NCI-H748 treated with DMSO at 0.1 percent for 48 hours (cell line): ENCODE results near the gene TMEM8B.
A peak's percentile ranks its signal among the peaks of the same experiment; 100 is the strongest.
"Not testable (repeated sequence)": the region's sequence is repeated elsewhere in the genome, so short reads cannot be mapped to it uniquely, and the experiment has no call there.

Experiments
- DNase-seq: peaks from one replicate; lab custom pipeline; 2025; lab: John Stamatoyannopoulos, UW

The TMEM8B gene

DNA sequence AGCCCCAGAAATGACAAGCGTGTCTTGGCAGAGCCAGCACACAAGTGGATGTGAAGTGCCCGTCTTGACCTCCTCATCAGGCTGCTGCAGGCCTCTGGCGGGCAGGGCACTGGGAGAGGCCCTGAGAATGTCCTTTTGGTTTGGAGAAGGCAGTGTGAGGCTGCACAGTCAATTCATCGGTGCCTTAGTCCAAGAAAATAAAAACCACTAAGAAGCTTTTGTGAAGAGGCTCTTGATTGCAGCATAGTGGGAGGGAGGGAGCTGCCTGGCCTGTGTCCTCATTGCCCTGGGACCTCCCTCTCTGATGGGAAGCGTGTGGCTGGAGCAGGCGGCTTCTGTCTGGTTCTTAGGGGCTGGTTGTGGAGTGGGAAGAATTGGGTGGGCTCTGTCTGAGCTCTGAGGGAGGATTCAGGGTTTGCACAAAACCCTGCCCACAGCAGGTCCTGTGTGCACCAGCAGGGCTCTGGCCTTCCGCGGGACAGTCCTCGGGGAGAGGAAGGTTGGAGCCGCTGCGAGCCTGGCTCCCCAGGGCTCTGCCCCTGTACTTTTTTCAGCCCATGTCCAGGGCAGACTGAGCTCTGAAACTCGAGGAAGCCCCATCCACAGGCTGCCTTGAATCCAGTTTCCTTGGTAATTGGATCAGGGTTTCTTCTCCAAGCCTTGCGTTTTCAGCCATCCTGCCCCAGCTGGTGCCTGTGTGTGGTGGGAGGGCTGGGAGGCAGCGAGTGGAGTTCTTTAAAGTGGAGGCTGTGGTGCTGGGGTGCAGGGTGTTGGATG is 78.1 kb downstream of the TMEM8B start:
- no peak for DNase-seq

GRCh38 chr9:35907711-35908503 is 78.9 kb downstream of the TMEM8B start:
- no peak for DNase-seq

DNA sequence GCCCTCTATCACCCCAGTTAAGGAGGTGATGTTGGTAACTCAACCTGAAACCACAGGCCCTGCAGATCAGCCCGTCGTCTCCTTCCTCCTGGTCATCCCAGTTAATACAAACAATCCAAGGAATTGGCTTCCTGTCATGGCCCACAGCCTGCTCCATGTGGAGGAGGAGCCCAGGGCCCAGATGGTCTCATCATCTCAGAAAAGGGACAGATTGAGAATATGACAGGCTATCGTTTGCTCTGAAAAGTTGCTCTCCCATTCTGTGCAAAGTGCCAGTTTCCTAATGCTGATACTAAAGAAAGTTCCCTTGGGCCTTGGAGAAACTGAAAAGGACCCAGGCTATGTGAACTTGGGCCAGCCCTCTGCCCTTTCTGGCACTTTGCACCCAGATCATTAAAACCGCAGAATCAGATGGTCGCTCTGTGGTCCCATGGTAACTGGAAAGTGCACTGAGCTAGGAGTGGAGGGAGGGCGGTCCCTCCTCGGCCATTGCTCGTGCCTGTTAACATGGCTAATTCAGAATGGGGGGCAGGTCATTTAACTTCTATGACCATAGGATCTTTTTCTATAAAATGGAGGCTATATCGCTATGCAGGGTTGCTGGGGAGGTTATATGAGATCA is 79.6 kb downstream of the TMEM8B start:
- DNase-seq, result no peak

DNA sequence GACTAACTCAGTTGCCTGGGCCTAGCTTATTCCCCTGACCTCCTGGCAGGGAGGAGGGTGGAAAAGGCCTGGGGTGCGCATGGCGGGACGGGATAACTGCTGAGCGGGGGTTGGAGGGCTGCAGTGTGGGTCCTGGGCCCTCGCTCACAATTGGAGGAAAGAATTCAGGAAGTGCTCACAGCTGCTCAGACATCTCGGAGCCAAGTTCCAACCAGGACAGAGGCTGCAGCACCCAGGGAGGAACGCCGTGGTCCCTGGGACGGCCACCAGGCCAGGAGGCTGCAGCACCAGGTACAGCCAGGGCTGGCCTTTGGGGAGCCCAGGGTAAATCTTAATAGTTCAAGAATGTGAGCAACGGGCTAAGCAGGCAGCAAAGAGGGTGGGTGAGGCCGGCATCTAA is 80.2 kb downstream of the TMEM8B start, which contains the start of gene SPAAR:
Gene SPAAR, plus strand, starts transcription at position 217 of the 400 bp plus-strand sequence. CDS start 974 bp downstream, outside the sequence.
- no peak for DNase-seq

GRCh38 chr9:35909687-35910612 is 80.9 kb downstream of the TMEM8B start:
- DNase-seq, result no peak

DNA sequence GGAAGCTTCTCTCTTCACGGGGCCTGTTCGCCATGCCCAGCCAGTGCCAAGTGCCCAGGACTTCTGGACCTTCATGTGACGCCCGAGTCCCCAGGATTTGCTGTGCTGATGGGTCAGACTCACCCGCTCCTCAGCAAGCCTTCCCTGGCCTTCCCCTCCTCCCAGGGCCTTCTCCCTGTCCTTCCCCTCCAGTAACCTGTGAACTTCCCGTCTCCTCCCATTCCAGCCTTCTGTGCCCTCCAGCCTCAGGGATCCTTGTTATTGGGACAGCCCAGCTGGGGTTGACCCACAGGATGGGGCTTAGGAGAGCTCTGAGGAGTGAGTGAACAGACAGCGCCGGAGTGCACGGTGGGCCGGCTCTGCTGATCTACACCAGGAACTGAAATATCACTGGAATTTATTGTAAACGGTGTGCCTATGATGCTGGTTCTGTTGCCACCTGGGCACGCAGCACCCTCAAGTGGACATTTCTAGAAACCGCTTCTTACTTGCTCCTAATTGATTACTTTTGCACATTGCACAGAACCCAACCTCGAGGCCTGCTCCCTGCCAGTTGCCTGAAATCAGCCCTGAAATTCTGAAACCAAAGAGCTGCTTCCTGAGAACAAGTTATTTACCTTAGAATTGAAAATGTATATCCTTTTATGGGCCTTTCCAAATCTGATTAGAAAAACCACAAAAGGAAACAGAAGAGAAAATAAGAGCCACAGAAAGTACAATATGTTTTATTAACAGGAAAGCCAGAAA is 81.8 kb downstream of the TMEM8B start:
- peak; percentile 2 for DNase-seq

- no peak for DNase-seq
Observed at GRCh38 chr9:35911690-35912089, 82.7 kb downstream of the TMEM8B start.

- no peak for DNase-seq
Observed at GRCh38 chr9:35912791-35913400, 83.9 kb downstream of the TMEM8B start.

- DNase-seq, result not testable (repeated sequence)
Observed at GRCh38 chr9:35913429-35913828, 84.4 kb downstream of the TMEM8B start.

DNA sequence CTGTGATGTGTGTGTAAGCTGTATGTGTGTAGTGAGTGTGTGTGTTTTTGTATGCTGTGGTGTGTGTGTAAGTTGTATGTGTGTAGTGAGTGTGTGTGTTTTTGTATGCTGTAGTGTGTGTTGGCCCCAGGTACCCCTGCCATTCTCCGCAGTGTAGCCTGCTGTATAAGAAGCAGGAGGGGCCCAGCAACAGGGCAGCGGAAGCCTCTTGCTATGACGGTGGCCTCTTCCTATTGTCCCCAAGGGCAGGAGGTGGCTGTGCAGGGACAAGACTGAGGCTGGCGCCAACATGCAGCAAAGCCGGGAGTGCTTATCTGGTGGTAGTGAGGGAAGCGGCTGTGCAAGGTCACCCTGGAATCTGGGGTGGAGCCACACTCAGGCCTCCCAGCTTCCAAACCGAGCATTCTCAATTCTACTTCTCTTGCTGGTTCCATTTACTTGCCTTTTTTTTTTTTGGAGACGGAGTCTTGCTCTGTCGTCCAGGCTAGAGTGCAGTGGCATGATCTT is 85.3 kb downstream of the TMEM8B start:
- DNase-seq, result no peak
